Hindlimb muscle (tissue), 1 donor: ENCODE measurements around the gene STX8. TPM values are rescaled to one million over a fixed set of nuclear protein-coding genes. Genes with fewer than 3 reads are reported as not detected.

ENCODE experiments used
- DNase-seq: peaks from one replicate; pipeline ENCODE4 v3.0.0-alpha.2; 2013
- polyA plus RNA-seq: library from polyadenylated mRNA; unstranded; fragments of 120-200 nt; gene quantifications from one replicate; pipeline ENCODE4 v1.2.1, GENCODE V29; 2013; ENCODE audit not compliant: insufficient read length

The STX8 gene
- polyA plus RNA-seq, 1 donor = 37.5 TPM

DNA sequence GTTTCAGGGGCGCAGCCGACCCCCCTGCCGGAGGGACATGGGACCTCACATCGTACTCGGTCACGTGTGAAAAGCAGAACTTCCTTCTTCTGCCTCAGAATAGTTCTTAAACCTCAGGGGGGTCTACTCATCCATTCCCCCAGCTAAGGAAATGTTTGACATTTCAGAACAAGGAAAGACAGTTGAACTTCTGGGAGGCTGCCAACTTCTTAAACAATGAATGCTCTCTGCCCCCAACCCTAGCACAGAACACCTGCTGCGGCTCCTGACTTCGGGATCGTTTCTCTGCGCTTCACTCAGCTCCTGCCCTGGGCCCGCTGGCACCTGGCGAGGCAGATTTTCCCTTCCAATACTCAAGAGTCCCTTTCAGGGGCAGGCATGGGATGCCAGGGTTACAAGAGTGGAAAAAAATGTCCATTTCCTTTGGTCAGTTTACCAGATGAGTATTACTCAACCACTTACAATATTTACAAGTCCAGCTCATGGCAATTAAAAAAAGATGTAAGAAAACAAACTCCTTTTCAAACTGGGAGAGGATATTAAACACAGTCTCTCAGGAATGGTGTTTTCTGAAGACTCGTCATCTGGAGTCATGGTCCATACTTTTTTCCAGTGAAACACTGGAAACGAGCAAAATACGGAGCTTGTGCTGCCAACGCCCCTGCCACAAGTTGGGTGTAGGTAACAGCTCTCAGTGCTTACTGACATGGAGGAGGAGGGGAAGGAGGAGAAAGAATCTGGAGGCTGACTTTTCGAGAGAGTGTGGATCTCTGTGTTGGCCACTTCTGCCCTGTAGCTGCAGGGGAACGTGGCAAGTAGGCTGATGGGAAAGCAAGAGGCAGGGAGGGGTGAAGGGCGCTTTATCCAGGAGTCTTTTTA lies 318.6 kb downstream of the STX8 start:
- DNase-seq = no peak

DNA sequence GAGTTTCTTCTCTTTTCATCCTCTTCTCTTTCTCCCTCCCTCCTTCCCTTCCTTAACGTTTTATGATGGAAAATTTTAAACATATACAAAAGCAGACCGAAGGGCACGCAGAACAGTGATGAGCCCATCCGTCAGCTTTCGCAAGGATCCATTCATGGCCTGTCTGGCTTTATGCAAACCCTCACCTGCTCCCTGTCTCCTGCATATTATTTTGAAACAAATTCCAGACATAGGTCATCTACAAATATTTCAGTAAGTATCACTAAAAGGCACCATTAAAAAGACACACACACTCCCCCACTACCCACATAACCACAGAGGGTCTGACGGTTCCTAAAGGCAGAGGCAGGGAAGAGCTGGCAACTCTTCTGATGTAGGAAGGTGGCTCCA lies 319.3 kb downstream of the STX8 start:
- no peak for DNase-seq

DNA sequence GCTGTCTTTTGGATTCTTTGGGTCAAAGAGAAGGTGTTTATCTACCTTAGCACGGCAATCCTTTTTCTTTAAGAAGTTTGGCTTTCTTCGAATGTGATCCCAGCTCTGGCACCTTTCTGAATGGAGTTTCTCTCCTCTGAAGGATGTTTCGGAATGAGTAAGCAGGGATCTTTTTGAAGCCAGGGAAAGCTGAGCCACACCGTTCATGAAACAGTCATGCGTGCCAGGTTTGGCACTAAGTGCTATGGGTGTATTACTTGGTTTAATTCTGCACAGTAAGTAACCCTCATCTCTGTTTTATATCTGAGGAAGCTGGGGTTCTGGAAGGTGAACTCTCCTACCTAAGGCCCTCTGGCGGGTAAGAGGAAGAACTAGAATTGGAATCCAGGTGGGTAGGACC lies 319.8 kb downstream of the STX8 start:
- DNase-seq = no peak

DNA sequence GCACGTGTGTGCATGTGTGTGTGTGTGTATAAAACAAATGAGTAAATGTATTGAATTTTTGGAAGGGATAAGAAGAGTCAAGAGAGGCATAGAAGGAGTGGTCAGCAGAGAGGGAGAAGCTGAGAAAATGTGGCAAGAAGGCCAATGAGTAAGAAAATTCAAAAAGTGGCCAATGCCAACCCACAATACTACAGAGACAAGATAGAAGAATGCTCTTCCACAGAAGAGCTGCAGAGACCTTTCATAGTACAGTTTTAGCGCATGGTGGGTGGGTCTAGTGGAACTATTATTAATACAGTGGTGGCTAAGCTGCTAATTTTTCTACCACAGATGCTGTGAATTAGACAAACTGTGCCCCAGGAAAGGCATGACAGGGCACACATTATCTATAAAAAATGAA lies 320.8 kb downstream of the STX8 start:
- no peak for DNase-seq

DNA sequence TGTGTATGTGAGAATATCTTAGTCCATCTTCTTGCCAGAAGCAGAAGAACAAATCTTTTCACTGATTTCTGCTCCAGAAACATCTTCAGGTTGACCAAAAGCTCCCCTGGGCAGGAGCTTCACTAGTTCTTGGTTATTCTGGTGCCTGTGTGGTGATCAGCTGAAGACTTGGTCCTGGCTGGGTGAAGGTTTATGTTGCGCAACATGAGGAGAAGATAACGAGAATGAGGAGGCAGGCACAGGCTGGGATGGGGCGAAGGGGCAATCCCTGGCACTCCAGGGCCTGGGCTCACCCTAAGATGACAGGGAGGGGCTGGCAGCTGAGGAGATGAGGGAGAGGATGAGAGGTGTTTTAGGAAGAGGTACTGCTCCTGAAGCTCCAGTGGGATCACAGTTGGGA lies 322.3 kb downstream of the STX8 start:
- DNase-seq = no peak

DNA sequence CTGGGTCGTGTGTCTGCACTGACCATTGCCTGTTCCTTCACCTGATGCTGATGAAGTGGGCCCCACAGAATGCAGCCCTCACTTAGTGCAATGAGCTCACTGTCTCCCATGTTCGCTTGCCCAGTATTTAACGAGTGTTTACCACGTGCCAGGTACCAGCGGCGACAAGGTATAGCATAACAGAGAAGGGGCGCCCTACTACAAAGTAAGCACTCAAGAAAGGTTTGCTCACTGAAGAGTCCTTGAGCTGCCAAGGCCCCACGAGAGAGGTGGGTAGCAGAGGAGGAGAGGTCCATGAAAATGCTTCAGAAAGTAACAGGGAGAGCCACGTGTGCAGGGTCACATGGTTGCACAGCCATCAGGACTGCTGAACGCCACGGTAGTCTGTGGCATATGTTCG lies 324.3 kb downstream of the STX8 start:
- no peak for DNase-seq

DNA sequence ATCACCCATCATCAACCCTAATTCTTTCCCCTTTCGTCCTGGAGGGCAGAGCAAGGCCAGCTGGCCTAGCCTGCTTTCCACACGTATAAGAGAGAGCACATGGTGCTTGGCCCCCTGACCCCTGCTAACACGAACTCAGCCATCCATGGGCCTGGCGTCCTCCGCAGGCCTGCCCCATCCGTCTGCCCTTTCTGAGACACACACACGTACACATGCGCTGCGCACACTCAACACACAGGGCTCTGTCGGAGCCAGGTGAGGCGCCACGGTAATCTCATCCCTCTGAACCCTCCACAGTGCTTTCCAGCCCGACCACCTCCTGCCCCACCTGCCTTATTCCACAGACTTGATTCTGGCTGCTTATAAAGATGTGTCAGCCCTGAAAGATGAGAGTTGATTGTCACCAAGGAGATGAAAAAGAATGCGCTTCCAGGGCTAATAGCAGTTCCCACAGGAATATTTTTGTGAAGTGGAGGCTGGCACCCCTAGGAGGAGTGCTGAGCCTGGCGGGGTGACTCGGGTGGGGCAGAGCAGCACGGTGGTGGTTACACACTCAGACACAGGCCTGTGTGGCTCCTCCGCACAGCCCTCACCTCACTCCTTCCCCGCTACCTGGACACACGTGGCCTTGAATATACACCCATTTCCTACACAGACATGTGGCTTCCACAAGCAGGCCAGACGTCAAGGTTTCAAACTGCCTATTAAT lies 326.2 kb downstream of the STX8 start:
- DNase-seq = no peak

DNA sequence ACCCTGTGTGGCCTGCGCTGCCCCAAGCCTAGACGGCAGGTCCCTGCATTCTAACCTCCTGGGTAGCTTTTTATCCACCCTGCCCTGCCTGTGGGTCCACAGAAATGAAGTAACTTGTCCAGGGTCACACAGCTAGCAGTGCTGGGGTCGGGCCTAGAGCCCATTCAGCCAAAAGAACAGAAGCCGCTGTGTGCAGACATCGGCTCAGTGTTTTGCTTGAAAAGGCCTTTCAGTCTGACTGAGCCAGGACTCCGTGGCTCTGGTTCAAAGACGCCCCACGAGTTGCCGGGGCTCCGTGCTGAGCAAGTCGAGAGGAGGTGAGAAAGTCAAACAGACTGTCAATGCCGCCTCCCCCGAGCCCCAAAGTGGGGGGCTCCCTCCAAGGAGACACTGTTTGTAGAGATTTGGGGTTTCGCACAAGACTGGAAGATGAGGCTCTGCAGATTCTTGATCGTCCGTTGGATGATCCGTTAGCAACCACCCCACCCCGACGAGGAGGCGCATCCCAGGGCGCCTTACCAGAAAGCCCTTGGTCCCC lies 328.1 kb downstream of the STX8 start:
- no peak for DNase-seq

DNA sequence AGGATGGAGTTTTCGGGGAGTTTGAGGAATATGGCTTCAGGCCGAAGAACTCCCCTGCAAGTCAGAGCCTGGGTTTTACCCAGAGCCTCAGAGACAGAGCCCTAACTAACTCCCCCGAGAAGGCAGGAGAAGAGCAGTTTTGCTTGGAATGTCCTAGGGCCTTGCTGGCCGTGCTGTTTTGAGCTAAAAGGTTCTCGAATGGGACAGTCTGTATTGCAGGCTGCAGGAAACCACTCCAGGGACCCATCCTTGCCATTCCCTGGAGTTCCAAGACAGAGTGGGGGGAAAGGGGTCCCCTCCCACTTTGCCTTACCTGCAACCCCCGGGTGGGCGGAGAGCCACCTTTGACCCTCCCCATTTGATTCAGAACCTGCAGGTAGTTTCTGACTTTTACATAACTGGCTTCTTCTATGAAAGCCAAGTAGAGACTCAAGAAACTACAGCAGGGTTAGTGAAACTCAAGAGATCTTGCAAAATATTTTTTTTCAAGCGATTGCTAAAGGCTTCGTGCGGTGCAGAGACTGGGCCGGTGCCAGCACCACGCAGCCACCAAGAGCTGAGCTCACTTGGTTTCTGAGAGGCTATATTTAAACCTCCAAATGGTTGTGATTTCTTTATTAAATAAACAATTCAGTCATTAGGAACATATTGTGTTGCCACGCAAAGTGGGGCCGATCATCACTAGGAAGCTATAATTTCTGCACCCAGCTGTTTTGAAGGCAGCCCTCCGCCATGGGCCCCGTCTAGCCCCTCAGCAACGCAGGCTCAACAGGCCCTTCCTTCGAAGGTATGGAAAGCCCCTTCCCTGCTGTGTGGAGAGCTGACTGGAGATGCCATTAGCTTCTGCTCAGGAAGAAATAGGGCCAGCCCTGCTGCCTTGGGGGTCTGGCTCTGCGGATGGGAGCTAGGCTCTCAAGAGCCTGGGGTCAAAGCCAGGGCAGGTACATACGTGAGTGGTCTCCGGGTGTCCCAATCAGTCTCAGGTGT lies 331.3 kb downstream of the STX8 start:
- DNase-seq = no peak

DNA sequence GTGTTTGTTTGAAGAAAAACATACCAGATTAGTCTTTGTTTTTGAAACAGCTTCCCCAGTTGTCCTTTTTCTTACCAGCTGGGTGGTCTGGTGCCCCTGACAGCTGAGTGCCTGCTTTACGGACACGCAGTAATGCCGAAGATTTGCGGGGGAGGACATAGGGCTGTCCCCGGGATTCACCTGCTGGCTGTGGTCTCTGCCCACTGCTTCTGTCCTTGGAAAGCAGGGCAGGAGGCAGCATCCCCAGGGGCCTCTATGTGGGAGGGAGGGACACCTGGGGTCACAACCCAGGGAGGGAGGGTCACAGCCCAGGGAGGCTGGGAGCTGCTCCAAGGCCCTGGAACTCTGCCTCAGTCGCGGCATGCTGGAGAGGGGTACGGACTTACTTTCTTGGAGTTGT lies 332.6 kb downstream of the STX8 start:
- no peak for DNase-seq

DNA sequence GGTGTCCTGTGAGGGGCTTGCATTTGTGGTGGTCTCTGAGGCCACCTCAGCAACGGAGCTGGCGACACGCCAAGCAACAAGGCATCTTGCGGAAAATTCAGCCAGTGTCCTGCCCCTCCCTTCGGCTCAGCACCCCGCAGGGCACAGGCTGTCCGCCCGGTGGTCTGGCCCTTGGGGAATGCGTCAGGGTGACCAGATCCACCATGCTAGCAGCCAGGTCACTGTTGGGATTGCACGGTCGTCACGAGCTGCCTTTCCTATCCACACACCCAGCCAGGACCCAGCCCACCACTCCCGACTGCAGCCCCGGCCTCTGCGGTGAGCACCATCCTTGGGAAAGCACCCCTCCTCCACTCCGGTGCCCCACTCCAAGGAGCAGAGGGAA lies 333.1 kb downstream of the STX8 start:
- no peak for DNase-seq

DNA sequence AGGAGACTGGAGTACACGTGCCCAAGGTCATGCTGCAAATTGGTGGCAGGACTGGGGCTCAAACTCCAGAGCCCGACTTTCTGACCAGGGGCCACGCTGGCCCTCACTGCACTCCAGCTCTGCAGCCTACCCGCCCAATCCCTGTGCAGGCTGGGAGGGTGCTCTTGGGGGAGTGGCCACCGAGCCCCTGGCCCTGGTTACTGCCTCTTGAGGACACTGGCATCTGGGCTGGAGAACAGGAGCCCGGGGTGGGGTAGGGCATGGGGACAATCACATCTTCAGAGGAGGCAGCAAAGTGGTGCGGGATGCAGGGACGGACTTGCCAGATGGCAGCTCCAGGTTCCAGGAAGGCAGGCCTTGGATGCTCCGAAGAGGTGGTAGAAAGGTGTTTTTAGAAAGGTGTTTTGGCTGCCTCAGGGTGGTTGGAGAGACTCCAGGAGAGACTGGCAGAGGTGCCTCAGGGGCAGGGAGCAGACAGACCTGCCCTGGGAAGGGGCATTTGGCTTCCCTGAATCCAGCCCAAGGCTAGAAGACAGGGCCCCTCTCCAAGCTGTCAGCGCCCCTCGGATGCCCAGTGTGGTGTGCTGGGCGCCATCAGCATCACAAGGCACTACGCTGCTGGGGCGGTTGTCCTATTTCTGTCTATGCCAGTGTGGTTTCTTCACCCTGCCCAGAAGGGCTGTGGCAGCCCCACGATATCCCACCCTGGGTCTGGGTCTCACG lies 333.7 kb downstream of the STX8 start:
- no peak for DNase-seq

DNA sequence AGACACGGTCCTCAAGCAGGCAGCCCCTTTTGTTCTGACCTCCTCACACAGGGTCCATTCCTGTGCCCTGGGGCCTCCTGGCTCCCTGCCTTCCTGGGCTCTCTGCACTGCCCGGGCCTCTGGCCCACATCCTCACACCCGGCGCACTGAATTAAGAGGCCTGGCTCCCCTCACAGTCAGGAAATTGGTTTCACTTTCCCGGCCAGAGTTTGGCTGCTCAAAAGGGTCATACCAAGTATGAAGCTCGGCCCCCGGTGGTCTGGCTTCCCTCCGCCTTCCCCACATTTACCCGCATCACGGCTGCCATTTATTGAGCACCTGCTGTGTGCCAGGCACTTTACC lies 334.3 kb downstream of the STX8 start:
- peak; percentile 77 for DNase-seq

DNA sequence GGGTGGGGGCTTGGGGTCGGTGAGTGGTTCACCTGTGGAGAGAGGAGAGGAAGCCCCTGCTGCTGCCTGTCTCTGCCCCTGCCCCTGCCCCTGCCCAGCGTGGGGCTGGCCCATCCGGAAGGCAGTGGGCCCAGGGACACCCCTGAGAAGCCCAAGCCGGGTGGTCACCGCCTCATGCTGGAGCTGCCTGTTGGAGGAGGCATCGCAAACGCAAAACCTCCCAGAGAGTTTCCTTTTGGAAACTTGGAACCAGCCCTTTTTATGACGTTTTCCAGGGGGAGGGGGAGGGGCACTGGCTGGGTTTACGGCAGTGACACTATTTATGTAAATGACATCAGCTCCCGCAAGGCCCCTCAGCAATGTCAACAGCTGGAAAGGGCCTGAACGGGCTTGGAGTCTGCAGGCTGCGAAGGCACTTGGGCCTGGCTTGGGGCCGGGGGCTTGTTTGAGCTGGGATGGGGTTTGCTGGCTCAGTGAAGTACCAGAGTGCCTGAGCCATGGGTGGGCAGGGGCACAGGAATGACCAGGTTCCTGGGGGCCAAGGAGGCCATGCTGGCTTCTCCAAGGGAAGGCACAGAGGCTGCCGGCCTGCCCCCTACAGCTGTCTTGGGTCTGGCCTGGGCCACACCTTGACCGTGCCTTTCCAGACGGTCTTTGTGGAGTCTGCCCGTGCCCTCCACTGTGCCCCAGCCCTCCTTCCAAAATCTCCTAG lies 334.8 kb downstream of the STX8 start:
- peak; percentile 92 for DNase-seq

DNA sequence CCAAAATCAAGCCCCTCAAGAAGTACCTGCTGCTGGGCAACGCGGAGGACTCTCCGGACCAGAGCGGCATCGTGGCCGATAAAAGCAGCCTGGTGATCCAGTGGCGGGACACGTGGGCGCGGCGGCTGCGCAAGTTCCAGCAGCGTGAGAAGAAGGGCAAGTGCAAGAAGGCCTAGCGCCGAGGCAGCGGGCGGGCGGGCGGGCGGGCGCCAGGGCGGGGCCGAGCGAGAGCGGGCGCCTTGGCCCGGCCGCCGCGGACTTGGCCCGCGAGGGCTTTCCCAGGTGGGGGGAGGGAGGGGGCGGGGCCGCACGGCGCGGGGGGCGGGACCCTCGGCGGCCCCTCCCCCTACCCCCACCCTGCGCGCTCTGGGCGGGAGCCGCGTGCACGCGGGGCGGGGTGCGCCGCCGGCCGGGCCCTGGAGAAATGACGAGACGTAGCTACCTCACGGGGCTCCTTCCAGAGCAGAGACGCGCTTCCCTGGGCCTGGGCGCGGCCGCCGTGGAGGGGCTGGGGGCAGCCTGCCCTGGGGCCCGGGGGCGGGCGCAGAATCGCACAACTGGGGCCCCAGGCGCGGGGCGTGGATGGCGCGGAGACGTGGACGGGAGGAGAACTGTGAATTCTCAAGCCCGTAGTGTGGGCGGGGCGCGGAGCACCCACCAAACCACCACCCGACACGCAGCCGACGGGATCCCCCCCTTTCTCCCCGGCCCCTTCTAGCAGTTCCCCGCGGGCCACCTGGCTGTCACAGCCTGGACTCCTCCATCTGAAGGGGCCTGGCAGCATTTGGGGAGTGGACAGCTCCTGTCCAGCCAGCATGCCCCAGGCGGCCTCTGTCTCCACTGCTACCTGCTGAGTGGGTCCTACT lies 335.6 kb downstream of the STX8 start:
- DNase-seq = peak; percentile 76

DNA sequence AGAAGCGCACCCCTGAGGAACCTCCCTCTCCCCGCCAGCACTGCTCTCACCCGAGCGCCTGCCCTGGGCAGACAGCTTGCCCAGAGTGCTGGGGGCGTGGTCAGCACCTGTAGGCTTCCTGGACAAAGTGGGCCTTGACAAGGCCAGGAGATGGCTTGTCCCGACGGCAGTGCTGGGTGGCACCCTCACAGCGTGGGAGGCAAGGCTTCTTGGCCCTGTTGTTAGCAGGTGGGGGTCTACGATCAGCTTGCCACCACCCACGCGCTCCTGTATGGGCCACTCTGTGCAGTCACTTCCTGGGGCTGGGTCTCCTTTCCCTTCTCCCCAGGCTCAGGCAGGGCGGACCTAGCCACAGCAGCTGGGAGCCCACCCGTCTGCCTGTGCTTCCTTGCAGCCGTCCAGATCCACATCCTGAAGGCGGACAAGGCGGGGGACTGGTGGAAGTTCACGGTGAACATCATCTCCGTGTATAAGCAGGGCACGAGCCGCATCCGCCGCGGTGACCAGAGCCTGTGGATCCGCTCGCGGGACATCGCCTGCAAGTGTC lies 336.3 kb downstream of the STX8 start:
- DNase-seq = no peak

DNA sequence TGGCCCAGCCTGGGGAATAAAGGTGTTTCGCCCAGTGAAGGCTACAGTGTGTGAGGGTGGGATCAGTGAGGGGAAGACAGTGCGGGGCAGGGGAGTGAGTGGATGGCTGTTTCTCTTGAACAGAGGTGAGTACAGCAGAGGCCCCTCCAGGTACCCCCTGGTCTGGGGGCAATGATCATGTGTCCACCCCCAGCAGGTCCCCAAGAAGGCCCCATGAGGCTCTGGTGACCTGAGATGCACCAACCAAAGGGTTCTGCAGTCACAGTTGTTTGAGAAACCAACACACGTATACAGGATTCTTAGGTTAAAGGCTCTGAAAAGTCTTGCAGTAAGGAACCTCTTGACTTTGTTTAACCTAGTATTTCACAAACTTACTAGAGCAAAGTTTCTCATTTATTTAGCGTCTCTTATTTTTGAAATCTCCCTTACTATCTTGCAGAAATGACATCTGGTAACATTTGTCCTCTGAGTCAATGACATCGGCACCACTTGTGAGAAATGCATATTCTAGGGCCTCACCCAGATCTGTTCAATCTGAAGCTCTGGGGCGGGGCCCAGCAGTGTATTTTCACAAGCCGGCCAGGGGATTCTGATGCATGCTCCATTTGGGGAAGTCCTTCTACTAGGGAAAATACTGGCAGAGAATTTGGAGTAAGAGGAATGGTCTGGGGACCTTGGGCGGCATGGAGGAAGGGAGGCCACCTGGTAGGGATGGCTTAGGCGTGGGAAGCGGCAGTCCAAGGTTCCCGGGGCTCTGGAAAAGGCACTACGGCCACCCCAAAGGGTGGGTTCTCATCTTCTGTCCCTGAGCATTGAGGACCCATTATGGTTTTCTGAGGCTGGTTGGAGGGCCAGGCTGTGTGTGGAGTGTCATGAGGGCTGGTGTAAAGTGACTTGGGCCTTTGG lies 337.0 kb downstream of the STX8 start:
- DNase-seq = no peak

DNA sequence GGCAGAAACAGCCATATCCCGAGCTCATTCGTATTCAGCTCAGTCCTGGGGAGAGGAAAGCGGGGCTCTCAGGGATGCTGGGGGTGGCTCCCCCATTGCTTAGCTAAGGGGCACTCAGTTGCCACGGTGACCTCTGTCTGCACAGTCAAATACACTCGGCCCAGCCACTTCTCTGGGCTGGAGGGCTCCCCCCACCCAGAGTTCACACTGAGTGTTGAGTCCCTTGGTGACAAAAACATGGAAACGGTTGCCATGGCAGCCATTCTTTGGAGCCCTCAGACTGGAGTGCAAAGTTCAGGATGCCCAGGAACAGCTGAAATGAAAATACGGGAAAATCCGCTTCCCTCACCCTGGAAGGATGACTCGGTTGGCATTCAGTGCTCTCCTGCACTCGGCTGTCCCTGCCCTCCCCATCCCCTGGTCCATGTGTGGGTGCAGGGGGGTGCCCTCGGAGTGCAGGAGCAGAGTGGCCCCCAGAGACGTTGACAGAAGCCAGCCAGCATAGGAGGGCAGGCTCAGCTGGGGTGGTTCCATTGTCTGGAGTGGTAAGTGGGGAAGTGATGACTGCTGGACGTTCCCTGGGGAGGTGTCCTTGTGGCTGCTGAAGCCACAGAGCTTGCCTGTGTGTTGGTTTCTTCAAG lies 337.8 kb downstream of the STX8 start:
- no peak for DNase-seq

DNA sequence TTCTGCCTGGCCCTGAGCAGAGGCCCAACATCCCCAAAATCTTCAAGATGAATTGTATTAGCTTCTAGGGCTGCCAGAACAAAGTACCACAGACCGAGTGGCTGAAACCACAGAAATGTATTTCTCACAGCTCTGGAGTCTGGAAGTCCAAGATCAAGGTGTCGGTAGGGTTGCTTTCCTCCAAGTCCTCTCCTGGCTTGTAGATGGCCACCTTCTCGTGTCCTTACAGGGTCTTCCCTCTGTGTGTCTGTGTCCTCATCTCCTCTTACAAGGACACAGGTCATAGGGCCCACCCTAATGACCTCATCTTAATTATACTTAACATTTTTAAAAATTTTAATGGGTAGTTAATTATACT lies 338.6 kb downstream of the STX8 start:
- no peak for DNase-seq
